ENCODE results near the gene PLAU. TPM values are rescaled to one million over a fixed set of nuclear protein-coding genes. Genes with fewer than 3 reads are reported as not detected.

PLAU gene
- total RNA-seq, 1 donor from 2014 or later = 0.59 TPM

GRCh38 chr10:73865107-73865458 lies 45.8 kb upstream of the PLAU start:
- Mint-ChIP-seq H3K27ac (ENCODE audit: unreplicated experiment) (no peak overlapping the region), H3K36me3 (ENCODE audit: unreplicated experiment) (peaks cover 3% of the 10 kb centered on the region), H3K9me3 (ENCODE audit: unreplicated experiment) (peaks cover 5% of the 10 kb centered on the region), H3K4me1 (ENCODE audit: low read depth, unreplicated experiment) (peaks cover 29% of the 10 kb centered on the region), H3K4me3 (ENCODE audit: unreplicated experiment) (no peak overlapping the region), H3K27me3 (ENCODE audit: unreplicated experiment) (peaks cover 8% of the 10 kb centered on the region)
- no peak for TF ChIP-seq CTCF (IDR thresholded peaks at IDR 0.05; ENCODE audit: partially characterized antibody, unreplicated experiment)
- DNase-seq = no peak

GRCh38 chr10:73865459-73866442 lies 45.2 kb upstream of the PLAU start:
- DNase-seq = no peak
- Mint-ChIP-seq H3K27ac (ENCODE audit: unreplicated experiment) (no peak overlapping the region), H3K4me3 (ENCODE audit: unreplicated experiment) (no peak overlapping the region), H3K4me1 (ENCODE audit: low read depth, unreplicated experiment) (peaks cover 31% of the 10 kb centered on the region), H3K27me3 (ENCODE audit: unreplicated experiment) (peaks cover 8% of the 10 kb centered on the region), H3K36me3 (ENCODE audit: unreplicated experiment) (peaks cover 3% of the 10 kb centered on the region), H3K9me3 (ENCODE audit: unreplicated experiment) (peaks cover 3% of the 10 kb centered on the region)
- TF ChIP-seq CTCF (IDR thresholded peaks at IDR 0.05; ENCODE audit: partially characterized antibody, unreplicated experiment) = no peak

GRCh38 chr10:73866621-73867020 lies 44.3 kb upstream of the PLAU start:
- Mint-ChIP-seq H3K27me3 (ENCODE audit: unreplicated experiment) (peaks cover 8% of the 10 kb centered on the region), H3K4me1 (ENCODE audit: low read depth, unreplicated experiment) (peaks cover 33% of the 10 kb centered on the region), H3K27ac (ENCODE audit: unreplicated experiment) (no peak overlapping the region), H3K9me3 (ENCODE audit: unreplicated experiment) (peaks cover 3% of the 10 kb centered on the region), H3K36me3 (ENCODE audit: unreplicated experiment) (peaks cover 3% of the 10 kb centered on the region), H3K4me3 (ENCODE audit: unreplicated experiment) (peak overlapping the region; percentile 78)
- TF ChIP-seq CTCF (IDR thresholded peaks at IDR 0.05; ENCODE audit: partially characterized antibody, unreplicated experiment) = no peak
- no peak for DNase-seq

- Mint-ChIP-seq H3K27ac (ENCODE audit: unreplicated experiment) (peak overlapping the region; percentile 79), H3K27me3 (ENCODE audit: unreplicated experiment) (peaks cover 8% of the 10 kb centered on the region), H3K4me1 (ENCODE audit: low read depth, unreplicated experiment) (peaks cover 37% of the 10 kb centered on the region), H3K36me3 (ENCODE audit: unreplicated experiment) (peaks cover 3% of the 10 kb centered on the region), H3K4me3 (ENCODE audit: unreplicated experiment) (peak overlapping the region; percentile 78), H3K9me3 (ENCODE audit: unreplicated experiment) (peaks cover 5% of the 10 kb centered on the region)
- TF ChIP-seq CTCF (IDR thresholded peaks at IDR 0.05; ENCODE audit: partially characterized antibody, unreplicated experiment) = no peak
- DNase-seq = no peak
Measured at GRCh38 chr10:73867126-73867807, 43.7 kb upstream of the PLAU start.

Measured in glutamatergic neuron (in vitro differentiated cells).